Neuronal stem cell (in vitro differentiated cells): ENCODE measurements around the gene IMMT.

Experiments
- DNase-seq: peaks from one replicate; pipeline ENCODE4 v3.0.0-alpha.2; 2013; ENCODE audit warnings: low spot score
- H2AFZ ChIP-seq: one replicate; pipeline ENCODE4 v1.6.1; 2013; ENCODE audit warnings: mild to moderate bottlenecking, low read length, inconsistent platforms
- H2AK5ac ChIP-seq: 2 replicates; pipeline ENCODE4 v1.6.1; 2013; ENCODE audit warnings: low read depth, mild to moderate bottlenecking, inconsistent platforms, low read length, moderate library complexity, mixed read lengths
- H2BK120ac ChIP-seq: 2 replicates; pipeline ENCODE4 v1.6.1; 2013; ENCODE audit warnings: low read depth, mild to moderate bottlenecking, inconsistent platforms, low read length, moderate library complexity, mixed read lengths
- H2BK12ac ChIP-seq: one replicate; pipeline ENCODE4 v1.6.1; 2013; ENCODE audit warnings: low read length, inconsistent platforms
- H2BK15ac ChIP-seq: 2 replicates; pipeline ENCODE4 v1.6.1; 2013; ENCODE audit warnings: mild to moderate bottlenecking, low read length, inconsistent platforms, mixed read lengths
- H2BK5ac ChIP-seq: one replicate; pipeline ENCODE4 v1.6.1; 2013; ENCODE audit warnings: inconsistent platforms, mild to moderate bottlenecking, low read length, moderate library complexity
- H3K14ac ChIP-seq: one replicate; pipeline ENCODE4 v1.6.1; 2013; ENCODE audit warnings: low read length, inconsistent platforms
- H3K18ac ChIP-seq: 2 replicates; pipeline ENCODE4 v1.6.1; 2013; ENCODE audit warnings: low read length, inconsistent platforms
- H3K23ac ChIP-seq: 2 replicates; pipeline ENCODE4 v1.6.1; 2013; ENCODE audit warnings: low read depth, mild to moderate bottlenecking, mixed read lengths, low read length, inconsistent platforms; ENCODE audit not compliant: poor library complexity
- H3K27ac ChIP-seq: replicated peaks from 3 replicates; pipeline ENCODE4 v1.5.1; 2013; ENCODE audit warnings: low read length, inconsistent platforms
- H3K27me3 ChIP-seq, 3 experiments: 2 replicates each; pipeline ENCODE4 v1.6.1; 2013; ENCODE audit warnings: low read length in 3 of 3, mild to moderate bottlenecking in 2 of 3, inconsistent platforms in 1 of 3, low read depth in 1 of 3, mixed read lengths in 1 of 3, moderate library complexity in 1 of 3; ENCODE audit not compliant: control insufficient read depth in 3 of 3, insufficient read depth in 3 of 3
- H3K36me3 ChIP-seq, 2 donors: replicated peaks in 1 of 2; 2 replicates each; pipeline ENCODE4 v1.6.1; 2013; ENCODE audit warnings: low read length in 2 of 2; ENCODE audit not compliant: control insufficient read depth in 2 of 2, insufficient read depth in 2 of 2
- H3K4ac ChIP-seq: 2 replicates; pipeline ENCODE4 v1.6.1; 2013; ENCODE audit warnings: inconsistent platforms, mild to moderate bottlenecking, low read length, moderate library complexity
- H3K4me1 ChIP-seq, 2 donors: 1 replicate in 1 of 2; 2 replicates in 1 of 2; pipeline ENCODE4 v1.6.1; 2013; ENCODE audit warnings: low read length in 2 of 2, low read depth in 1 of 2; ENCODE audit not compliant: control insufficient read depth in 2 of 2, insufficient read depth in 1 of 2
- H3K4me2 ChIP-seq: one replicate; pipeline ENCODE4 v1.6.1; 2013; ENCODE audit warnings: mild to moderate bottlenecking, low read length, inconsistent platforms; ENCODE audit not compliant: insufficient read depth, poor library complexity, severe bottlenecking
- H3K4me3 ChIP-seq, 2 donors: 2 replicates each; pipeline ENCODE4 v1.5.1; 2013; ENCODE audit warnings: low read length in 2 of 2, mild to moderate bottlenecking in 2 of 2, inconsistent platforms in 1 of 2, moderate library complexity in 1 of 2
- H3K79me1 ChIP-seq: one replicate; pipeline ENCODE4 v1.6.1; 2013; ENCODE audit warnings: low read depth, mild to moderate bottlenecking, inconsistent platforms, low read length, moderate library complexity
- H3K9ac ChIP-seq: one replicate; pipeline ENCODE4 v1.6.1; 2013; ENCODE audit warnings: mild to moderate bottlenecking, low read depth, low read length, inconsistent platforms; ENCODE audit not compliant: poor library complexity
- H3K9me3 ChIP-seq, 2 donors: replicated peaks in 1 of 2; 2 replicates each; pipeline versions ENCODE3 to v1.6.1; 2013; ENCODE audit warnings: low read length in 2 of 2, mild to moderate bottlenecking in 2 of 2, inconsistent platforms in 1 of 2, low read depth in 1 of 2, mixed read lengths in 1 of 2, moderate library complexity in 1 of 2; ENCODE audit not compliant: control insufficient read depth in 2 of 2, insufficient read depth in 1 of 2
- H4K8ac ChIP-seq: one replicate; pipeline ENCODE4 v1.6.1; 2013; ENCODE audit warnings: low read depth, mild to moderate bottlenecking, inconsistent platforms, low read length, moderate library complexity
- H4K91ac ChIP-seq: one replicate; pipeline ENCODE4 v1.6.1; 2013; ENCODE audit warnings: low read length, low read depth, mild to moderate bottlenecking, inconsistent platforms; ENCODE audit not compliant: poor library complexity
- WGBS, 2 donors: extraction: QIAGEN DNeasy Blood & Tissue Kit; methylation state at CpG; one replicate each; pipeline ENCODE4 v1.1.7; 2013; ENCODE audit warnings: missing lambda C conversion rate in 2 of 2, mixed read lengths in 1 of 2; ENCODE audit not compliant: insufficient read length in 2 of 2, insufficient replicate concordance in 1 of 2; ENCODE audit errors: extremely low coverage in 2 of 2; 5-methylcytosine and 5-hydroxymethylcytosine counted together

Gene IMMT

GRCh38 chr2:86157009-86157556 lies 38.2 kb downstream of the IMMT start:
- no peak overlapping the region for H2BK120ac ChIP-seq
- H3K18ac ChIP-seq = no peak overlapping the region
- peaks cover 16 to 86% of the 10 kb centered on the region in 2 donors for H3K36me3 ChIP-seq
- H2BK12ac ChIP-seq = no peak overlapping the region
- no CpG with 5 or more reads among the region's 2 CpGs for WGBS, 2 donors
- H4K91ac ChIP-seq = no peak overlapping the region
- H3K27me3 ChIP-seq = no peaks in the 10 kb centered on the region
- H4K8ac ChIP-seq = no peak overlapping the region
- H2AFZ ChIP-seq = no peak overlapping the region
- H3K14ac ChIP-seq = no peak overlapping the region
- no peak overlapping the region for H2AK5ac ChIP-seq
- no peaks in the 10 kb centered on the region for H3K9me3 ChIP-seq
- no peak overlapping the region for H3K4ac ChIP-seq
- no peak for DNase-seq
- H3K4me3 ChIP-seq = no peak overlapping the region
- no peak overlapping the region for H2BK15ac ChIP-seq
- H3K4me1 ChIP-seq = no peaks in the 10 kb centered on the region
- H3K79me1 ChIP-seq = no peaks in the 10 kb centered on the region
- no peak overlapping the region for H3K4me2 ChIP-seq
- H2BK5ac ChIP-seq = no peak overlapping the region
- no peak overlapping the region for H3K23ac ChIP-seq
- no peak overlapping the region for H3K27ac ChIP-seq
- H3K9ac ChIP-seq = no peak overlapping the region

GRCh38 chr2:86150502-86150901 lies 44.8 kb downstream of the IMMT start:
- Histone ChIP-seq H3K4me1 (no peaks in the 10 kb centered on the region), H2AK5ac (no peak overlapping the region), H2BK12ac (no peak overlapping the region), H3K9ac (no peak overlapping the region), H4K8ac (no peak overlapping the region), H3K4ac (no peak overlapping the region), H3K27me3 (no peaks in the 10 kb centered on the region), H3K36me3 (peaks cover 32 to 88% of the 10 kb centered on the region in 2 donors), H3K9me3 (no peaks in the 10 kb centered on the region), H3K23ac (no peak overlapping the region), H3K4me2 (no peak overlapping the region), H4K91ac (no peak overlapping the region), H2AFZ (no peak overlapping the region), H3K4me3 (no peak overlapping the region), H3K79me1 (peaks cover 2% of the 10 kb centered on the region), H3K14ac (no peak overlapping the region), H3K27ac (no peak overlapping the region), H2BK120ac (no peak overlapping the region), H2BK15ac (no peak overlapping the region), H3K18ac (no peak overlapping the region), H2BK5ac (no peak overlapping the region)
- no CpG with 5 or more reads among the region's 2 CpGs for WGBS, 2 donors
- DNase-seq = no peak

- no peak overlapping the region for H3K4me2 ChIP-seq
- no peak overlapping the region for H4K91ac ChIP-seq
- peaks cover 2% of the 10 kb centered on the region for H3K79me1 ChIP-seq
- WGBS, 2 donors = no CpG with 5 or more reads among the region's 2 CpGs
- no peak overlapping the region for H2BK15ac ChIP-seq
- no peak overlapping the region for H3K4ac ChIP-seq
- no peak overlapping the region for H3K14ac ChIP-seq
- peaks cover 37 to 94% of the 10 kb centered on the region in 2 donors for H3K36me3 ChIP-seq
- no peaks in the 10 kb centered on the region for H3K27me3 ChIP-seq
- H2BK12ac ChIP-seq = no peak overlapping the region
- H3K23ac ChIP-seq = no peak overlapping the region
- H2AFZ ChIP-seq = no peak overlapping the region
- H3K4me3 ChIP-seq = no peak overlapping the region
- no peak overlapping the region for H4K8ac ChIP-seq
- H3K9me3 ChIP-seq = no peaks in the 10 kb centered on the region
- H3K9ac ChIP-seq = no peak overlapping the region
- H2BK120ac ChIP-seq = no peak overlapping the region
- H3K4me1 ChIP-seq = no peaks in the 10 kb centered on the region
- no peak overlapping the region for H3K27ac ChIP-seq
- no peak overlapping the region for H3K18ac ChIP-seq
- H2AK5ac ChIP-seq = no peak overlapping the region
- DNase-seq = no peak
- no peak overlapping the region for H2BK5ac ChIP-seq
These were observed 47.5 kb downstream of the IMMT start for GRCh38 chr2:86147793-86148192.

GRCh38 chr2:86143926-86144685 lies 51.2 kb downstream of the IMMT start:
- no peak overlapping the region for H2BK12ac ChIP-seq
- no peak overlapping the region for H3K23ac ChIP-seq
- no peak overlapping the region for H3K4me3 ChIP-seq
- H3K9me3 ChIP-seq = no peaks in the 10 kb centered on the region
- no CpG with 5 or more reads among the region's 14 CpGs for WGBS, 2 donors
- H2BK5ac ChIP-seq = no peak overlapping the region
- no peak overlapping the region for H3K18ac ChIP-seq
- H3K27me3 ChIP-seq = no peaks in the 10 kb centered on the region
- no peak overlapping the region for H3K4ac ChIP-seq
- peaks cover 26 to 98% of the 10 kb centered on the region in 2 donors for H3K36me3 ChIP-seq
- H2AFZ ChIP-seq = no peak overlapping the region
- no peak overlapping the region for H2BK15ac ChIP-seq
- no peak overlapping the region for H4K91ac ChIP-seq
- no peak for DNase-seq
- H4K8ac ChIP-seq = no peak overlapping the region
- H3K27ac ChIP-seq = no peak overlapping the region
- no peak overlapping the region for H2AK5ac ChIP-seq
- no peak overlapping the region for H2BK120ac ChIP-seq
- H3K4me1 ChIP-seq = no peaks in the 10 kb centered on the region
- no peak overlapping the region for H3K4me2 ChIP-seq
- H3K79me1 ChIP-seq = no peaks in the 10 kb centered on the region
- H3K14ac ChIP-seq = no peak overlapping the region
- H3K9ac ChIP-seq = no peak overlapping the region
